NCI-H1694 (cell line): ENCODE data around the gene TPP1.

ENCODE experiments used
- DNase-seq: peaks from one replicate; lab custom pipeline; 2025; lab: John Stamatoyannopoulos, UW

The TPP1 gene

DNA sequence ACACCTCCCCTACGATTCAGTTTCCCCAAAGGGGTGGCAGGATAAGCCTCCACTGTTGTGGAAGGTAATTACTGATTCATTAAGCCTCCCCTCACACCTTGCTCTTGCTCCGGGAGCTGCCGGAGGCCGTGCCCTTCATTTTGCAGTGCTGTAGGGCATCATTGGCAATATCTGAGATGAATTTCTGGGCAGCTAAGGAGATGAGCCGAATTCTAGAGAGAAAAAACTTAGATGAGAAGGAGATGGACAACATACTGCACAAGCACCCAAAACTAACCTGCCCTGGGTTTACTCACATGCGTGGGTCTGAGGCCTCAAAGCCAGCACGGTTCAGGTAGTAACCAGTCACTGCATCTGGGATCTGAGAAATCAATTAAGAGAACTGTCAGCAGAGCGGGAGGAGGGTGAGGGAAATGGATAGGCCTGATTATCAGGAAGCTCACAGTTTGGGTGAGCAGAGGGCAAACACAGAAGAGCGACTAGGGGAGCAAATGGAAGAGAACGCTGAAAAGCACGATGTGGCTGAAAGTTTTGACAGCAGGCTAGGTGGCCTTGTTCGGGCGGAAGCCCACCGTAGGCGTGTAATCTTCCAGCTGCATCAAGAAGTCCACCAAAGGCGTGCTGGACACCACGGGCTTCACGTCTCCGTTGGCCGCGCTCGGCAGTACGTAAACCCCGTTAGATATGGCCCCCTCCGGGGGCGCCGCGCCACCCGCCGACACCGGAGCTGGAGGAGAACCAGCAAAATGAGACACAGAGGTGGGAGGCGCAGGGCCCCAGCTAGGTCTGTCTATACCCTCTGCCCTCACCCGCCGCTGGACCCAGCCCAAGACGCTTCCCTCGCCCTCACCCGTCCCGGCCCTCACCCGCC is 7.9 kb downstream of the TPP1 start:
- DNase-seq = no peak

DNA sequence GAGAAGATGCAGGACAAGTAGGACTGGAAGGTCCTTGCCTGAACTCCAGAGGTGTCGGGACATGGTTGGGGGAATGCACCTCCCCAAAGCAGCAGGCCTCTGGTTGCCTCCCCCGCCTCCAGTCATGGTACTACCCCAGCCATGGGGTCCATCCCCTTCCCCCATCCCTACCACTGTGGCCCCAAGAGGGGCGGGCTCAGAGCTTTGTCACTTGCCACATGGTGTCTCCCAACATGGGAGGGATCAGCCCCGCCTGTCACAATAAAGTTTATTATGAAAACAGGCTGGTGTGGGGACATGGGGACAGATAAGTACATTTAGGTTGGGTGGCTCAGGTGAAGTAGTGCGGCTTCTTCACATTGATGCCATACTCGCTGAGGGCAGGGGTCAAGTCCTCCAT is 8.6 kb downstream of the TPP1 start:
- DNase-seq = no peak

DNA sequence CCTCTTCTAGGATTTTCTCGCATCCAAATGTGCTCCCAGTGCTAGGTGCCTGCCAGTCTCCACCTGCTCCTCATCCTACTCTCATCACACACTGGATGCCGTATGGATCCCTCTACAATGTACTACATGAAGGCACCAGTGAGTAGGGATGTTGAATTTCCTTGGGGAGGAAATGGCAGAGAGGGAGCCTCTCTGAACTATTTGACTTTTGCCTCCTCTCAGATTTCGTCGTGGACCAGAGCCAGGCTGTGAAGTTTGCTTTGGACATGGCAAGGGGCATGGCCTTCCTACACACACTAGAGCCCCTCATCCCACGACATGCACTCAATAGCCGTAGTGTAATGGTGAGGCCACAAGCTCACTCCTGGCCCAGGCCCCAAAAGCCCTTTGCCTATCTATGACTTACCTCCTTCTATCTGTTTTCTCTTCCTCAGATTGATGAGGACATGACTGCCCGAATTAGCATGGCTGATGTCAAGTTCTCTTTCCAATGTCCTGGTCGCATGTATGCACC is 9.7 kb downstream of the TPP1 start:
- no peak for DNase-seq

DNA sequence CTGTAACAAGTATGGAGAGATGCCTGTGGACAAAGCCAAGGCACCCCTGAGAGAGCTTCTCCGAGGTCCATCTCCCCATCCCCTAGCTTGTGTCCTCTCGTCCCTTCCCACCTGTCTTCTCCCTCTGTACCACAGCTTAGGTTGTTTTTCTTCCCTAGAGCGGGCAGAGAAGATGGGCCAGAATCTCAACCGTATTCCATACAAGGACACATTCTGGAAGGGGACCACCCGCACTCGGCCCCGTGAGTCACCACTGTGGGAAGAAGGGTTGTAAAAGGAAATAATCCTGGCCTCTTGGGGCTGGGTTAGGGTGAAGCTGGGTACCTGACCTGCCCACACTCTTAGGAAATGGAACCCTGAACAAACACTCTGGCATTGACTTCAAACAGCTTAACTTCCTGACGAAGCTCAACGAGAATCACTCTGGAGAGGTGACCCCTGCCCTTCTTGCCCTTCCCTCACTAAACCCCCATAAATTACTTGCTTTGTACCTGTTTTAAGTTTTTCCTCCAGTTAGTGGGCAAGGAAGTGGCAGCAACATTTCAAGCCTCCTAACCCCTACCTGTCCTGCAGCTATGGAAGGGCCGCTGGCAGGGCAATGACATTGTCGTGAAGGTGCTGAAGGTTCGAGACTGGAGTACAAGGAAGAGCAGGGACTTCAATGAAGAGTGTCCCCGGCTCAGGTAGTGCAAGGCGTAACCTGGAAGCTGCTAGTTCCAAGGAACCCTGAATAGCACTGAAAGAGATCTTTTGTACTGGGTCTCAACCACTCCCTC is 10.3 kb downstream of the TPP1 start:
- DNase-seq = no peak

GRCh38 chr11:6608011-6608410 is 11.2 kb downstream of the TPP1 start:
- DNase-seq = no peak

- DNase-seq = no peak
Measured at GRCh38 chr11:6607190-6607795, 11.9 kb downstream of the TPP1 start.

GRCh38 chr11:6606471-6607189 is 12.6 kb downstream of the TPP1 start:
- no peak for DNase-seq

- DNase-seq = no peak
Measured at GRCh38 chr11:6604790-6605189, 14.4 kb downstream of the TPP1 start.

GRCh38 chr11:6604081-6604626 is 15.1 kb downstream of the TPP1 start:
- DNase-seq = no peak

GRCh38 chr11:6603287-6604080 is 15.7 kb downstream of the TPP1 start, which contains the start of the genes ILK and RRP8:
TSS of gene ILK (plus strand) at chr11:6603774. CDS start at chr11:6604272, 498 bp downstream.
TSS of gene RRP8 (minus strand) at chr11:6603616. CDS start at chr11:6603502, 114 bp downstream.
- DNase-seq = peak; percentile 52

GRCh38 chr11:6602096-6602940 is 16.9 kb downstream of the TPP1 start:
- DNase-seq = no peak

- DNase-seq = no peak
Measured at GRCh38 chr11:6601041-6601461, 18.2 kb downstream of the TPP1 start.

GRCh38 chr11:6599881-6600390 is 19.3 kb downstream of the TPP1 start:
- DNase-seq = no peak

DNA sequence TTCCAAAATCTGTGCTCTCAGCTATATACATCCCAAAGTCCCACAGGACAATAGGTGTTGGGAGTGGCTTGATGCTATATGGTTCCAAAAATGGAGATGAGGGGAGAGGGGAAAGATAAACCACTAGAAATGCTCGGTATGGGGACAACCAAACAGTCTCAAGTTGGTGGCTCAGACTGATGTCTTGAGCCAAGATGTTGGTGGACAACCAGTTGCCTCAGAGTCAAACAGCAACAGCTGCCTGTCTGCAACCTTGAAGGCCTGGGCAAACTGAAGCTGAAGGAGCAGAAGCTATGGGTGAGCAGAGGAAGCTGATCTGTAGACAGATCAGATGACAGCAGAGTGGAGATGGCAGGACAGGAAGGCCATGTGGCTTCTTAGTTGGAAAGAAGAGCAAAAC is 19.8 kb downstream of the TPP1 start:
- no peak for DNase-seq

GRCh38 chr11:6598555-6598954 is 20.7 kb downstream of the TPP1 start:
- no peak for DNase-seq

DNA sequence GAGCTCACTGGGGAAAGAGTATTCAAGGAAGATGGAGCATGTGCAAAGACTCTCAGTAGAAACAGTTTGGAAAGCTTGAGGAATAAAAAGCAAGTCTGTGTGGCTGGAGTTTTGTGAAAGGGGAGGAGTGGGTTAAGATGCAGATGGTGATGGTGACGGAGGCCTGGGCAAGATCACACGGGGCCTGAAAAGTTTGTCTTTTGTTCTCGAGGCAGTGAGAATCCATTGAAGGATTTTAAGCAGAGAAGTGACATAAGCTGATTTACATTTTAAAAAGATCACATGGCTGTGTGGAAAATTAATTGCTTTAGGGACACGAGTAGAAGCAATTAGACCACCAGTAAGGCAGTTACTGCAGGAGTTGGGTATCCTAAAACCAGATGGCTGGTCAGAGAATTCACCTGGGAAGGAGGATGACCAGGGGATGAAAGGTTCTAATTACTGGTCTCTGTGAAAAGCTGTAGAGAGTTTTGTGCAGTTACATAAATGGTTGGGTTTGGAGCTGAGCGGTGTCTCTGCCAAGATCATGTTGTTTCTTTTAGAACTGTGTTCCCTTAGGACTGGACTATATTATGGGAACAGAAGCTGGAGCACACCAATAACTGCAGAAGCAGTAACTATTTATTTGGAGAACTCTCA is 22.9 kb downstream of the TPP1 start:
- no peak for DNase-seq

- DNase-seq = no peak
Measured at GRCh38 chr11:6594142-6594768, 25.0 kb downstream of the TPP1 start.

DNA sequence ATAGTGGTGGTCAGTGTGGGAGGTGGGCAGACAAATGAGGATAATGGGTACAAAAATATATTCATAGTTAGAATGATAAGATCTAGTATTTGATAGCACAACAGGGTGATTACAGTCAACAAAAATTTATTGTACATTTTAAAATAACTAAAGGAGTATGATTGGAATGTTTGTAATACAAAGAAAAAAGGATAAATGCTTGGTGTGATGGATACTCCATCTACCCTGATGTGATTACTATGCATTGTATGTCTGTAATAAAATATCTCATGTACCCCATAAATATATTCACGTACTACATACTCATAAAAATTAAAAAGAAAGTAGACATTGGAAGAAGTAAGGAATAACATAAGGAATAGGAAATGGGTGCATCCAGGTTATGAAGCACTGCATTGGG is 31.2 kb downstream of the TPP1 start:
- no peak for DNase-seq
